GM19455 (cell line): ENCODE data around the gene CPN1.
"Not testable (repeated sequence)": the region's sequence is repeated elsewhere in the genome, so short reads cannot be mapped to it uniquely, and the experiment has no call there.

Experiments
- ATAC-seq: cut with Tn5 transposase; IDR thresholded peaks from one replicate; pipeline ENCODE4 v1.9.1; 2021; ENCODE audit not compliant: unreplicated experiment

CPN1 gene

GRCh38 chr10:100082276-100082675 is 607 bp upstream of the CPN1 start:
- ATAC-seq: not testable (repeated sequence)

GRCh38 chr10:100076750-100077149 is 4.9 kb downstream of the CPN1 start:
- no peak for ATAC-seq

GRCh38 chr10:100075426-100076220 is 6.0 kb downstream of the CPN1 start:
- ATAC-seq: no peak

- no peak for ATAC-seq
Measured at GRCh38 chr10:100072514-100072913, 9.2 kb downstream of the CPN1 start.

- no peak for ATAC-seq
Measured at GRCh38 chr10:100071529-100071928, 10.1 kb downstream of the CPN1 start.

- no peak for ATAC-seq
Measured at GRCh38 chr10:100067466-100067865, 14.2 kb downstream of the CPN1 start.

GRCh38 chr10:100065084-100065660 is 16.5 kb downstream of the CPN1 start:
- no peak for ATAC-seq

GRCh38 chr10:100061401-100061800 is 20.3 kb downstream of the CPN1 start:
- ATAC-seq: no peak

GRCh38 chr10:100057948-100058347 is 23.7 kb downstream of the CPN1 start:
- ATAC-seq: no peak

GRCh38 chr10:100053686-100054460 is 27.8 kb downstream of the CPN1 start:
- no peak for ATAC-seq

GRCh38 chr10:100046021-100046486 is 35.6 kb downstream of the CPN1 start:
- peak; percentile 62 for ATAC-seq

- peak; percentile 15 for ATAC-seq
Measured at GRCh38 chr10:100045592-100045991, 36.1 kb downstream of the CPN1 start.

GRCh38 chr10:100043796-100044195 is 37.9 kb downstream of the CPN1 start:
- no peak for ATAC-seq

- no peak for ATAC-seq
Measured at GRCh38 chr10:100043344-100043743, 38.3 kb downstream of the CPN1 start.

GRCh38 chr10:100041306-100042002 is 40.2 kb downstream of the CPN1 start:
- ATAC-seq: no peak

GRCh38 chr10:100038561-100039071 is 43.1 kb downstream of the CPN1 start:
- ATAC-seq: no peak

GRCh38 chr10:100037758-100038315 is 43.8 kb downstream of the CPN1 start:
- ATAC-seq: no peak

GRCh38 chr10:100036850-100037249 is 44.8 kb downstream of the CPN1 start:
- ATAC-seq: no peak

- no peak for ATAC-seq
Measured at GRCh38 chr10:100033766-100034418, 47.8 kb downstream of the CPN1 start.

GRCh38 chr10:100027416-100027815 is 54.3 kb downstream of the CPN1 start:
- no peak for ATAC-seq
